GM19395 (cell line): ENCODE data around the gene ZNF765.
"Not testable (repeated sequence)": the region's sequence is repeated elsewhere in the genome, so short reads cannot be mapped to it uniquely, and the experiment has no call there.

Experiments used
- ATAC-seq: cut with Tn5 transposase; IDR thresholded peaks from one replicate; pipeline ENCODE4 v1.9.1; 2021; ENCODE audit warnings: mild to moderate bottlenecking, moderate library complexity; ENCODE audit not compliant: unreplicated experiment

Gene ZNF765

GRCh38 chr19:53475470-53475869 lies 80.5 kb downstream of the ZNF765 start:
- ATAC-seq: not testable (repeated sequence)
